T-helper 2 cell treated with Interferon-gamma antibody and Interleukin-4, amounts not matched to agents 5 μg/mL and 100 μg/mL, for 36 hours (primary cell): ENCODE results near the gene NSMCE4A.
A peak's percentile ranks its signal among the peaks of the same experiment; 100 is the strongest.
"Not testable (repeated sequence)": the region's sequence is repeated elsewhere in the genome, so short reads cannot be mapped to it uniquely, and the experiment has no call there.

Experiments
- DNase-seq: peaks from one replicate; pipeline ENCODE4 v3.0.0; 2021; ENCODE audit warnings: low spot score
- H3K27ac Mint-ChIP-seq: one replicate; pipeline ENCODE4 v1.8.0; 2021; ENCODE audit warnings: mild to moderate bottlenecking, mixed read lengths
- H3K27me3 Mint-ChIP-seq: one replicate; pipeline ENCODE4 v1.8.0; 2021; ENCODE audit warnings: low read depth, mixed read lengths
- H3K36me3 Mint-ChIP-seq: one replicate; pipeline ENCODE4 v1.8.0; 2021; ENCODE audit warnings: low read depth, mixed read lengths
- H3K4me1 Mint-ChIP-seq: one replicate; pipeline ENCODE4 v1.8.0; 2021; ENCODE audit warnings: low read depth, mixed read lengths
- H3K4me3 Mint-ChIP-seq: one replicate; pipeline ENCODE4 v1.8.0; 2022; ENCODE audit warnings: mild to moderate bottlenecking, moderate library complexity, mixed read lengths
- H3K9me3 Mint-ChIP-seq: one replicate; pipeline ENCODE4 v1.8.0; 2021; ENCODE audit warnings: mixed read lengths

The NSMCE4A gene, protein sequence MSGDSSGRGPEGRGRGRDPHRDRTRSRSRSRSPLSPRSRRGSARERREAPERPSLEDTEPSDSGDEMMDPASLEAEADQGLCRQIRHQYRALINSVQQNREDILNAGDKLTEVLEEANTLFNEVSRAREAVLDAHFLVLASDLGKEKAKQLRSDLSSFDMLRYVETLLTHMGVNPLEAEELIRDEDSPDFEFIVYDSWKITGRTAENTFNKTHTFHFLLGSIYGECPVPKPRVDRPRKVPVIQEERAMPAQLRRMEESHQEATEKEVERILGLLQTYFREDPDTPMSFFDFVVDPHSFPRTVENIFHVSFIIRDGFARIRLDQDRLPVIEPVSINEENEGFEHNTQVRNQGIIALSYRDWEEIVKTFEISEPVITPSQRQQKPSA

DNA sequence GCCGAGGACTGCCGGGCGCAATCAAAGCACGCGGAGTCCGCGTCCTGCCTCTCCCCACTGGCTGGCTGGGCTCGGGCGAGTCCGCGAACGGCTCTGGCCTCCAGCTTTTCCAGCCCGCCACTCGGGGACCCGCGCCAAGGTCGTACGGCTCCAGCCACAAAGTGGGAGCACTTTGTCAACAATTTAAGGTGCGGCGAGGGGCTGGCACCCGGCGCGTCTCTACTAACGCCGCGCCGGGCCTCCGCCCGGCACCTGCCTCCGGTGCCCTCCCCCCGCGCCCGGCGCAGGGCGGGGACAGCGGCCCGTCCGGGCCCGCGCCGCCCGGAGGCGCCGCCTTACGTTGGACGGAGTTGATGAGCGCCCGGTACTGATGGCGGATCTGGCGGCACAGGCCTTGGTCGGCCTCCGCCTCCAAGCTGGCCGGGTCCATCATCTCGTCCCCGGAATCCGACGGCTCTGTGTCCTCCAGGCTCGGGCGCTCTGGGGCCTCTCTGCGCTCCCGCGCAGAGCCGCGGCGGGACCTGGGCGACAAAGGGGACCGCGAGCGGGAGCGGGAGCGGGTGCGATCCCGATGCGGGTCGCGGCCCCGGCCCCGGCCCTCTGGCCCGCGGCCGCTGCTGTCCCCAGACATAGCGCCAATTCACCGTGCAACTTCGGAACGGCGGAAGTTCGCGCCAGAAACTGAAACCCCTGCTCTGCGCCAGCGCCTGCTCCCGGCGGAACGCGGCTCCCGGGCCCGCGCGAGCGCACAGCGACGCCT lies at the start of gene NSMCE4A:
Gene NSMCE4A (minus strand): TSS at position 683 of the 760 bp plus-strand sequence. CDS start 52 bp downstream, at position 631.
- peaks cover 22% of the 10 kb centered on the region for H3K36me3 Mint-ChIP-seq
- H3K27me3 Mint-ChIP-seq: no peaks in the 10 kb centered on the region
- H3K9me3 Mint-ChIP-seq: peaks cover 14% of the 10 kb centered on the region
- H3K4me3 Mint-ChIP-seq: peak within 1 kb of the TSS; percentile 83
- DNase-seq: peak; percentile 77
- H3K4me1 Mint-ChIP-seq: peaks cover 12% of the 10 kb centered on the region
- H3K27ac Mint-ChIP-seq: peak within 1 kb of the TSS; percentile 69

DNA sequence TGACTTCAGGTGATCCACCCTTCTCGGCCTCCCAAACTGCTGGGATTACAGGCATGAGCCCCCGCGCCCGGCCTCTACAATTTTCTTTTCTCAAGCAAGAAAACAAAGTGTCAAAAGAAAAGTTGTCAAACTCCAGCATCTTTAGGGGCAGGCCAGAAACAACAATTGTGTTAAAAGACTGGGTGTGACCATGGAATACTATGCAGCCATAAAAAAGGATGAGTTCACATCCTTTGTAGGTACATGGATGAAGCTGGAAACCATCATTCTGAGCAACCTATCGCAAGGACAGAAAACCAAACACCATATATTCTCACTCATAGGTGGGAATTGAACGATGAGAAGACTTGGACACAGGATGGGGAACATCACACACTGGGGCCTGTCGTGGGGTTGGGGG lies 48.2 kb upstream of the NSMCE4A start:
- not testable (repeated sequence) for H3K27ac Mint-ChIP-seq, H3K27me3 Mint-ChIP-seq, DNase-seq, H3K4me3 Mint-ChIP-seq, H3K9me3 Mint-ChIP-seq, H3K4me1 Mint-ChIP-seq, H3K36me3 Mint-ChIP-seq

DNA sequence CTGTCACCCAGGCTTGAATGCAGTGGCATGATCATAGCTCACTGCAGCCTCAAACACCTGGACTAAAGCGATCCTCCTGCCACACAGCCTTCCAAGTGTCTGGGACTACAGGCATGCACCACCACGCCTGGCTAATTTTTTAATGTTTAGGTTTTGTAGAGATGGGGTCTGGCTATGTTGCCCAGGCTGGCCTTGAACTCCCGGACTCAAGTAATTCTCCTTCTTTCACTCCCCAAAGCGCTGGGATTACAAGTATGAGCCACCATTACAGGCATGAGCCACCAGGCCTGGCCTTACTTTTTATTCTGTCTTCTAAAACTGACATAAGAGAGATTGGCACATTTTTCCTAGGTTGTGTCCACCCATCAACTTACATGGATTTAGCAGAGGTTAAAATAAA lies 47.3 kb upstream of the NSMCE4A start:
- DNase-seq: no peak
- no peak overlapping the region for H3K27ac Mint-ChIP-seq
- H3K4me1 Mint-ChIP-seq: no peaks in the 10 kb centered on the region
- no peaks in the 10 kb centered on the region for H3K36me3 Mint-ChIP-seq
- peaks cover 6% of the 10 kb centered on the region for H3K27me3 Mint-ChIP-seq
- no peaks in the 10 kb centered on the region for H3K9me3 Mint-ChIP-seq
- no peak overlapping the region for H3K4me3 Mint-ChIP-seq

DNA sequence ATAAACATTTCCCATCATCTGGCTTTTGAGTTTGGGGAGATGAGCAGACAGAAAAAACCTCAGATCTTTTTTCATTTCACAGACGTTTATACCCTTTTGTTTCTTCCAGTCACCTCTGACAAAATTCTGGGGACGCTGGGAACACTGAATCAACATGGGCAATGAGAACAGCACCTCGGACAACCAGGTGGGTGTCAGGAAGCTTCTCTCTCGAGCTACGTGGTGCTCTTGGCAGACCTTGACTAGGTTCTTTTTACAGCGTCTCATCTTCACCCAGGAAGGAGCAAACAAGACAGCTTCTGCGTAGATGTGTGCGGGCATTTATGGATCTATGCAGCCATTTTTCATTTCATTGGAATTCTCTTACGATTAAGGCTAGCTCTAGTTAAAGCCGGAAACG lies 46.8 kb upstream of the NSMCE4A start:
- Mint-ChIP-seq H3K4me1 (no peaks in the 10 kb centered on the region), H3K4me3 (no peak overlapping the region), H3K27me3 (peaks cover 6% of the 10 kb centered on the region), H3K9me3 (no peaks in the 10 kb centered on the region), H3K27ac (no peak overlapping the region), H3K36me3 (no peaks in the 10 kb centered on the region)
- DNase-seq: no peak

DNA sequence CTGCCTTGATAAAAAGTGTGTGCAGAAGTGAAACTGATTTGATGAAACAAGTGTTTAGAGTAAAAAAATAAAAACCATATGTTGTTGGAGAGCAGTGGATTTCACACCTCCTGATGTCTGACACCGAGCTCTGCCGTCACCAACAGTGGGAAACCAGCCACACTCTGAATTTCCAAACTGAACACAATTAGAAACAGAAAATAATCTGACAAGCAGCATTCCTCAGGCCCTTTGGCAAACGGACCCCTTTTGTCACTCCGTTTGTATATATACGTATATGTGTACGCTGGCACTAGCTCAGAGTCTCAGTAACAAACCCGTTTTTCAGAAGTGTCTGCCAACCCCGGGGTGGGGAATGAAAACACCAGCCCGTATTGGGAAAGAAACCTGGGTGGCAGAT lies 46.4 kb upstream of the NSMCE4A start:
- Mint-ChIP-seq H3K27ac (no peak overlapping the region), H3K4me1 (no peaks in the 10 kb centered on the region), H3K4me3 (no peak overlapping the region), H3K36me3 (no peaks in the 10 kb centered on the region), H3K9me3 (no peaks in the 10 kb centered on the region), H3K27me3 (peaks cover 6% of the 10 kb centered on the region)
- no peak for DNase-seq

DNA sequence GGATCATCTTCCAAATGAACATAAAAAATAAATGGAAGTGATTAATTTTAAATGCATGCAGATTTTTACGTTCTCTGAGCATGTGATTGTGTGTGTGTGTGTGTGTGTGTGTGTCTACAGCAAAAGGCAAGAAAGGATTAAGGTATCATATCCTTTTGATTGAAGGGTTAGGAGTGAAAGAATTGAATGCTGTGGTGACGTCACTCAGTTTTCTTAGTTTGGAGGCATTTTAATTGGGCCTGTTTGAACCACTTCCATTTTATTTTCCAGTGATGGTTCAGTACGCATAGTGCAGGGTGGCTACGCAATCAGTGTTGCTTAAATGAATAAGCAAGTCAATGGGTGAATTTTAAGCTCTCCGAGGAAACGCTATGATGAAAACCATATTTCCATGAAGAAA lies 45.2 kb upstream of the NSMCE4A start:
- no peak overlapping the region for H3K4me3 Mint-ChIP-seq
- H3K27ac Mint-ChIP-seq: no peak overlapping the region
- H3K36me3 Mint-ChIP-seq: no peaks in the 10 kb centered on the region
- no peaks in the 10 kb centered on the region for H3K9me3 Mint-ChIP-seq
- no peak for DNase-seq
- H3K27me3 Mint-ChIP-seq: peaks cover 6% of the 10 kb centered on the region
- H3K4me1 Mint-ChIP-seq: no peaks in the 10 kb centered on the region

DNA sequence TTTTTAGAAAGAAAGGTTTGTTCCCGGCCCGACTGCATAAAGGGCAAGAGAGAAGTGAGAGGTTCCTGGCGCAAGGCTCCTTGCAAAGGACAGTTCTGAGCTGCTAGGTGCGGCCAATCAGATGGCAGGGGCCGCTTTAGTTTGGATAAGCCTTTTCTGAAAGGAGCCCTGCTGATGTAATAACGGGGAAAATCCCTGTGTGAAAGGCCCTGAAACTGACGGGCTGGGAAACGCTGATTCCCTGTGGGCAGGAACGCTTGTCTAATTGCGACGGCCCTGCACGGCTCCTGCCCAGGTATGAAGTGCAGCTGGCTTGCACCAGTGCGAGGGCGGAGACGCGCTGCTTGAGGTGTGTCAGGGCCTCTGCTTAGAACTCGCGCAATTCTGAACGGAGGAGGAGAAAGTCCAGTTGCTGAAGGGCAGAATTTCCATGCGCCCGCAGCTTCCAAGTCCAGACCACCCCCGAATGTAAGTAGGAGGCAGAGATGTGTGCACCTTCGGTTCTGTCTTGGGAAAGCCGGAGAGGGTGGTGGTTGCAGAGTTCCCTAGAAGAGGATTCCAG lies 44.5 kb upstream of the NSMCE4A start:
- H3K4me3 Mint-ChIP-seq: no peak overlapping the region
- no peaks in the 10 kb centered on the region for H3K9me3 Mint-ChIP-seq
- no peaks in the 10 kb centered on the region for H3K36me3 Mint-ChIP-seq
- DNase-seq: no peak
- no peak overlapping the region for H3K27ac Mint-ChIP-seq
- H3K27me3 Mint-ChIP-seq: peaks cover 6% of the 10 kb centered on the region
- no peaks in the 10 kb centered on the region for H3K4me1 Mint-ChIP-seq

DNA sequence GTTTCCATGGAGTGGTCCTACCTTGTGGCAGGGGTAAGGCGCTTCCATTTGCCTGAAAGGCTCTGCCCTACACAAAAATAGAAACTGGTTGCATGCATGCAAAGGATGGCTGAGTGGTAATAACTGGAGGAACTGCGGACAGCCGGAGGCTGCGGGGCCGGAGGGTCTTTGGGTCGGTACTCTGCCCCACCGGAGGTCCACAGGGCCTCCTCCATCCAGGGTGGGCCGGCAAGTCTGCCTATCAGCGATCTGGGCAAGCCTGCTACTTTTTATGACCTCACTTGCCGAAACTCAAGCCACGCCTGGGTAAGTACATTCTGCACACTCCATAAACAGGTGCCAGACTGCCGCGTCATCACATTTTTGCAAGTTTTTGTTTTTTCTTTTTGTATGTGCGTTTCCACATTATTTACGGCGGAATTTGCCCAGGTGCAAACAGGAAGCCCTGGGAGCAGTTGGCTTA lies 44.0 kb upstream of the NSMCE4A start:
- H3K27ac Mint-ChIP-seq: no peak overlapping the region
- no peaks in the 10 kb centered on the region for H3K36me3 Mint-ChIP-seq
- H3K27me3 Mint-ChIP-seq: peaks cover 6% of the 10 kb centered on the region
- no peak for DNase-seq
- no peak overlapping the region for H3K4me3 Mint-ChIP-seq
- H3K4me1 Mint-ChIP-seq: no peaks in the 10 kb centered on the region
- H3K9me3 Mint-ChIP-seq: no peaks in the 10 kb centered on the region

DNA sequence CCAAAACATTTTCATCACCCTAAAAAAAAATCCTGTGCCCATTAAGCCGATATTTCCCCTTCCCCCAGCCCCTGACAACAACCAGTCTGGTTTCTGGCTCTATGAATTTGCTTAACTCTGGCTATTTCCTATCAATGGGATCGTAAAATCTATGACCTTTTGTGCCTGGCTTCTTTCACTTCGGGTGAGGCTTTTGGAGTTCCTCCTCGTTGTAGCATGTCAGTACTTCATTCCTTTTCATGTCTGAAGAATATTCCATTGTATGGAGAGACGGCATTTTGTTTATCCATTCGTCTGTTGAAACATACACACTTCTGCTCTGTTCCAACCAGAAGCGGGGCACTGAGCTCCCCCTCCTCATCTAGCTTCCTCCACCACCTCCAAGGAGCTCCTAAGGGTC lies 43.5 kb upstream of the NSMCE4A start:
- Mint-ChIP-seq H3K36me3 (no peaks in the 10 kb centered on the region), H3K27ac (no peak overlapping the region), H3K4me3 (no peak overlapping the region), H3K27me3 (peaks cover 6% of the 10 kb centered on the region), H3K4me1 (no peaks in the 10 kb centered on the region), H3K9me3 (no peaks in the 10 kb centered on the region)
- DNase-seq: no peak

DNA sequence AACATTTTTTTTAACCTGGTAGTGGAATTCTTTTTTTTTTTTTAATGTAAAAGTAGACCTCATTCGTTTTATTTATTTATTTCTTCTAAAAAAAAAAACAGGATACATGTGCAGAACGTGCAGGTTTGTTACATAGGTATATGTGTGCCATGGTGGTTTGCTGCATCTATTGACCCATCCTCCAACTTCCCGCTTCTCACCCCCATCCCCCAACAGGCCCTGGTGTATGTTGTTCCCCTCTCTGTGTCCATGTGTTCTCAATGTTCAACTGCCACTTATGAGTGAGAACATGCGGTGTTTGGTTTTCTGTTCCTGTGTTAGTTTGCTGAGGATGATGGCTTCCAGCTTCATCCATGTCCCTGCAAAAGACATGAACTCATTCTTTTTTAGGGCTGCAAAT lies 42.9 kb upstream of the NSMCE4A start:
- not testable (repeated sequence) for H3K27ac Mint-ChIP-seq, H3K36me3 Mint-ChIP-seq, H3K27me3 Mint-ChIP-seq, H3K4me1 Mint-ChIP-seq, H3K9me3 Mint-ChIP-seq, DNase-seq, H3K4me3 Mint-ChIP-seq

DNA sequence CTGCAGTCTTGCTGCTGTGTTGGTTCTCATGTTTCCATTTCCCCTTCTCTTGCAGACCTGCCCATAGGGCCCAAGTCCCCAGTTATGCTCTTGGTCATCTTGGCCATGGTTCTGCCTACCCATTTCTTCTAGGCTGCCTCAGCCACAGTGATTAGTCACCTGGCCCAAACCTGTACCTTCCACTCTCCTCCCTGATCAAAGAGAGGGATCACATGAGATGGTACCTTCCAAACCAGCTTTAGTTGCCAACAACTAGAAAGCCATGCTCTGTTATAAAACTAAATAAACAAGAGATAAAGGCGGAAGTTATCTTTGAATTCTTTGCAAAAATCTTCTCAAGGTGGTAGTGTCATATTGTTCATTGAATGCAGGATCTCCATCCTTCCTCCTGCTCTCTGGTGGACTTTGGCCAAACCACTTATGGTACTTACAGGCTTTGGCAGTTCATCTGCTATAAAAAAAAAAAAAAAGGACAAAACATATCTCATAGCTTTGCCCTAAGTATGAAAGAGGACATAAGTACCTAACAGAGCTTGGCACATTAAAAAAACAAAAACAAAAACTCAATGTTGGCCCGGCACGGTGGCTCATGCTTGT lies 39.7 kb upstream of the NSMCE4A start:
- Mint-ChIP-seq H3K4me1 (no peaks in the 10 kb centered on the region), H3K4me3 (no peak overlapping the region), H3K36me3 (no peaks in the 10 kb centered on the region), H3K9me3 (no peaks in the 10 kb centered on the region), H3K27me3 (peaks cover 6% of the 10 kb centered on the region), H3K27ac (no peak overlapping the region)
- no peak for DNase-seq

DNA sequence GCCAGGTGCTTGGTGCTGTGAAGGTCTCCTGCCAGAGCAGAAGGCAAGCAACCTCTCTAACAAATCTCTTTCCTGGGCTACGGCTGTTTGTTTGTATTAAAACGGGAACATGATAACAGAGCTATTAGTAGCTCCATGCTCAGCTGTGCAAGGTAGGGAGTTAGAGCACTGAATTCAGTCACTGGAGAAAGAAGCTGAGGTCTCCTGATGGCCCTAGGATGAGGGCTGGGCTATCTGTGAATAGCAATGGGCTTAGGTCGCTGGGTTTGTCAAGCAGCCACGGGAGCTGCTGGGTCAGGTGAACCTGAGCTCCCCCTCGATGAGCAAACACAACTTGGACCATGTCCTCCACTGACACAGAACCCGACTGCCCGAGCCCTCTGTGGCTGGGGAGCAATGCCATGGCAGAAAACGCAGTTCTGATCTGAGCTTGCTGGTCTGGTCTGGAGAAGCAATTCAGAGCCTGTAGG lies 38.3 kb upstream of the NSMCE4A start:
- H3K27ac Mint-ChIP-seq: no peak overlapping the region
- H3K36me3 Mint-ChIP-seq: no peaks in the 10 kb centered on the region
- H3K4me3 Mint-ChIP-seq: no peak overlapping the region
- no peak for DNase-seq
- H3K4me1 Mint-ChIP-seq: no peaks in the 10 kb centered on the region
- H3K9me3 Mint-ChIP-seq: no peaks in the 10 kb centered on the region
- peaks cover under 1% of the 10 kb centered on the region for H3K27me3 Mint-ChIP-seq

DNA sequence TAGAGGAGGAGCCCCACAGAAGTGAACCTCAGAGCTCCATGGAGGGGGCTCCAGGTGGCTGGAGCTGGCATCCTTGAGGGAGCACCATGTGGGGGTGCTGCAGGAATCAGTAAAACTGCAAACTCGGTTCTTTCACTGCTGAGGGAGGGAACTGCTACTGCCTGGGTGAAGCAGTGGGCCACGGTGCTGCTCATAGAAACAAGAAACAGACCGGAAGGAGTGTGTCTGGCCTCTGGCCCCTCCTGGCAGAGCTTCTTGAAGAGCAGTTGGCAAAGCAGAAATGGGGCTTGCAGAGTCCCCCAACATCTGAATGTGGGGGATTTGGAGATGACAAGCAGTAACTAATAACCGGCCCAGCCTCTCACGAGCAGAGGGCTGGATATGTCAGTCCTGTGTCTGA lies 37.7 kb upstream of the NSMCE4A start:
- Mint-ChIP-seq H3K4me1 (no peaks in the 10 kb centered on the region), H3K4me3 (no peak overlapping the region), H3K36me3 (no peaks in the 10 kb centered on the region), H3K27me3 (no peaks in the 10 kb centered on the region), H3K9me3 (no peaks in the 10 kb centered on the region), H3K27ac (no peak overlapping the region)
- no peak for DNase-seq
